Transverse colon (tissue), 4 donors: ENCODE data around the gene IL12RB1.

Experiments
- POLR2AphosphoS5 ChIP-seq, 3 donors: sonication (generic); formaldehyde crosslinking; IDR thresholded peaks; one replicate each; pipeline ENCODE4 v1.6.1; 2016; ENCODE audit warnings: antibody characterized with exemption in 3 of 3
- TF ChIP-seq, protein P1 (sequence below), 5 experiments: fragments of 200-600 bp in 3 of 5; fragments of 450-650 bp in 2 of 5; sonication (generic) in 3 of 5; IDR thresholded peaks; 1 replicate in 2 of 5; 2 replicates in 3 of 5; pipeline ENCODE4 v1.5.1; 2016 to 2017; ENCODE audit warnings: antibody characterized with exemption in 5 of 5, inconsistent platforms in 3 of 5, mild to moderate bottlenecking in 2 of 5, moderate library complexity in 1 of 5

DNA sequence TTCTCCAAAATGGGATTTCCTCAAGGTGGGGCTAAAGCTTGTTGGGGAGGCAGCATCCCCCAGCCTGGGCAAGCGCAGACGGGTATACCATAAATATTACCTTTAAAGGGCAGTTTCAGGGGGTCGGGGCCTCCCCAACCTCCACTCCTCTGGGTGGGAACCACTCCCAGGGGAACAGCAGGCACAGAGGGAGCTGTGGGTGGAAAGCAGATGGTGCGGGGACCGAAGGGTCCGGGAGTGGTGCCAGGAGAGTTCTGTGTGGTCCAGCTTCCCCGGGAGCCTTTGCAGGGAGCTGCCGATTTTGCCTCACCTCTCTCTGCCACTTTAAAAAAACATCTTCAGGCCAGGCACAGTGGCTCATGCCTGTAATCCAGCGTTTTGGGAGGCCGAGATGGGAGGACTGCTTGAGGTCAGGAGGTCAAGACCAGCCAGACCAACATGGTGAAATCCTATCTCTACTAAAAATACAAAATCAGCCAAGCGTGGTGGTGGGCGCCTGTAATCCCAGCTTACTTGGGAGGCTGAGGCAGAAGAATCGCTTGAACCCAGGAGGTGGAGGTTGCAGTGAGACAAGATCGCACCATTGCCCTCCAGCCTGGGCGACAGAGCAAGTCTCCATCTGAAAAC is 16.3 kb upstream of the IL12RB1 start:
- TF ChIP-seq, protein P1, sequence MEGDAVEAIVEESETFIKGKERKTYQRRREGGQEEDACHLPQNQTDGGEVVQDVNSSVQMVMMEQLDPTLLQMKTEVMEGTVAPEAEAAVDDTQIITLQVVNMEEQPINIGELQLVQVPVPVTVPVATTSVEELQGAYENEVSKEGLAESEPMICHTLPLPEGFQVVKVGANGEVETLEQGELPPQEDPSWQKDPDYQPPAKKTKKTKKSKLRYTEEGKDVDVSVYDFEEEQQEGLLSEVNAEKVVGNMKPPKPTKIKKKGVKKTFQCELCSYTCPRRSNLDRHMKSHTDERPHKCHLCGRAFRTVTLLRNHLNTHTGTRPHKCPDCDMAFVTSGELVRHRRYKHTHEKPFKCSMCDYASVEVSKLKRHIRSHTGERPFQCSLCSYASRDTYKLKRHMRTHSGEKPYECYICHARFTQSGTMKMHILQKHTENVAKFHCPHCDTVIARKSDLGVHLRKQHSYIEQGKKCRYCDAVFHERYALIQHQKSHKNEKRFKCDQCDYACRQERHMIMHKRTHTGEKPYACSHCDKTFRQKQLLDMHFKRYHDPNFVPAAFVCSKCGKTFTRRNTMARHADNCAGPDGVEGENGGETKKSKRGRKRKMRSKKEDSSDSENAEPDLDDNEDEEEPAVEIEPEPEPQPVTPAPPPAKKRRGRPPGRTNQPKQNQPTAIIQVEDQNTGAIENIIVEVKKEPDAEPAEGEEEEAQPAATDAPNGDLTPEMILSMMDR (IDR thresholded peaks at IDR 0.05), result no peak
- TF ChIP-seq POLR2AphosphoS5 (IDR thresholded peaks at IDR 0.05), result no peak
